CD4-positive, alpha-beta T cell treated with Interleukin-4 for 4 hours (primary cell): ENCODE results near the gene ATP9B.

Experiments used
- DNase-seq: peaks from one replicate; pipeline ENCODE4 v3.0.0-alpha.2; 2020

ATP9B gene

GRCh38 chr18:79068937-79069716 lies at the start of gene ATP9B:
Gene ATP9B, plus strand, starts transcription at chr18:79069394. Its CDS starts 17 bp downstream, at chr18:79069411.
- DNase-seq = peak; percentile 98

DNA sequence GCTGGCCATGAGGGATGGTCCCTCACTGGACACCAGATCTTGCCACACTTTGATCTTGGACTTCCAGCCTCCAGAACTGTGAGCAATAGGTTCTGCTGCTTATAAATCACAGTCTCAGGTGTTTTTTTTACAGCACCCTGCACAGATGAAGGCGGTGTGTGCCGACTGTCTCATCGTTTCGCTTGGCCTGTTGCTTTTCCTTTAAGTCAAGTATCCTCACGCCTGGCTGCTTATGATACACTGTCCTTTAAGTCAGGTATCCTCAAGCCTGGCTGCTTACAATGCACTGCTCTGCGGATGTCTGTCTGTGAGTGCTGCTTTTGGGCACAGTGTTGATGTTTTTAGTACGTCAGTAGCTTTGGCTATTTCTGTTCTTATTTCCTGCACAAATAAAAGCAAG lies 49.3 kb upstream of the ATP9B start:
- no peak for DNase-seq

DNA sequence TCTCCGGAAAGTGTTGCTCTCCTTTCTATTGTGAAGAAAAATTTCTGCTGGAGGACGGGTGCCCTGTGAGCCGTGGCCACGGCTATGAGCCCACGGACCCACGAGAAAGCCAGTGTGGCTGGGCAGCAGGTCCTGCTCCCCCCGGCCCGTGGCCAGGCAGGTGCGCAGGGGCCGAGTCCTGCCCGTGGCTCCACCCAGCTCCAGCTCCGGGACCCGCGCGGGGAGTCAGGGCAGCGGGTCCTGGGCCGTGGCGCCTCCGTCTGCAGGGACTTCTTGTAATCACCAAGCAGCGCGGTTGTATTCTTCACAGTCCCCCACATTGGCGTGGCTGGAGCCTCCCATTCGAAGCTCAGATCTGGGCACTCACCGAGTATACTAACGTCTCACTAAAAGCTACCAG lies 46.6 kb upstream of the ATP9B start:
- no peak for DNase-seq

GRCh38 chr18:79026491-79026890 lies 42.7 kb upstream of the ATP9B start:
- DNase-seq = no peak

GRCh38 chr18:79030680-79031079 lies 38.5 kb upstream of the ATP9B start:
- no peak for DNase-seq

DNA sequence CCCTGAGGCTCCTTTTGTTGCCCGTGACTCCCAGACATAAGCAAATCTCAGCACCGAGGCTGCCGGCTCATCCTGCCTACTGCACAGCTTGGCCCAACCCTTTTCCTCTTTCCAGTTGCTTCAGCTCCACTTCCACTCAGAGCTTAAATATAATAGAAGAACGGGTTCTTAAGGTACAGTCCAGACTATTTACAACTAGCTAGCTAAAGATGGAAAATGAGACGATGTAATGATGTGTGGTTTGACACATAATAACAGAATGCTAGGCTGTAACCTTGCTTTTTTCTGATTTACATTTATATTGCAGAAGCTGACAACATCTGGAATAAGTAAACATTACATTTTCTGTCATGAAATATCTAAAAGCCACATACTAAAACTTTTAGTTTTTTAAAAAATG lies 26.9 kb upstream of the ATP9B start:
- no peak for DNase-seq

GRCh38 chr18:79043288-79043687 lies 25.9 kb upstream of the ATP9B start:
- DNase-seq = no peak

DNA sequence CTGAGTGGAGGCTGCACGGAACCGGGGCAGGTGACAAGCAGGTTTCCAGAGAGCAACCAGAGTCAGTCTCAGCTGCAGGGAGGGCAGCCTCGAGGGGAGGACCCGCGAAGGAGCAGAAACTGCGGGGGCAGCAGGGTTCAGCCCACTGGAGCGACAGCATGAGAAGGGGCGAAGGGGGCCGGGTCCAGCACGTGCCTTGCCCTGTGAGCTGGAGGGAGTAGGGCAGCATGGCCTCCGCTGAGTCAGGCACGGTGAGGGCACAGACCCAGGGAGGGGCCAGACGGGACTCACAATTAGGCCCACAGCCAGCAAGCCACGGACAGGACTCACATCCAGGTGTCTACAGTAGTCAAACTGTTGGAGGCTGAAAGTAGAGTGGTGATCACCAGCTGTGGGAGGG lies 22.7 kb upstream of the ATP9B start:
- DNase-seq = no peak

GRCh38 chr18:79047556-79048244 lies 21.5 kb upstream of the ATP9B start:
- DNase-seq = peak; percentile 5

GRCh38 chr18:79048245-79048632 lies 21.0 kb upstream of the ATP9B start:
- no peak for DNase-seq

- no peak for DNase-seq
Measured at GRCh38 chr18:79049506-79049905, 19.7 kb upstream of the ATP9B start.

GRCh38 chr18:79050005-79050404 lies 19.2 kb upstream of the ATP9B start:
- DNase-seq = no peak

DNA sequence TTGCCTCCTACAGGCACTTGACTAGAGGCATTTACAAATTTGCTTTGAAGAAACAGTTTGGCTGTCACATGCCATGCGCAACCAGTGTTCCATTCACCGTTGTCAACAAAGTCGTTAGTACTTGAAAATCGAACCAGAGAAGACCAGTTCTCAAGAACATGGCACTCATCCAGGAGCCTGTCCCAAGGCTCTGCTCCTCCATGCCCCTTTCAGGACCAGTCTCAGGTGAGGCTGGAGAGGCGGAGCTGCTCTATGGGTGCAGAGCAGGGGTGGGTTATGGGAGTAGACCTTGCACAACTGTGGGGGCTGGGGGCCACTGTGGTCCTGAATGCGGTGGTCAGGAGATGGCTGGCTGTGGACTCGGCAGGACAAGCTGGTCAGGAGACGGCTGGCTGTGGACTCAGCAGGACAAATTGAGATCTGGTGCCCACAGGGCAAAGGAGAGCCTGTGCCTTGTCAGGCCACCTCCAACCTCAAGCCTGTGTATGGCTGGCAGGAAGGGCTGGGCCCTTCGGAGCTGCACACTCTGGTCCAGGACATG lies 12.3 kb upstream of the ATP9B start:
- DNase-seq = no peak

DNA sequence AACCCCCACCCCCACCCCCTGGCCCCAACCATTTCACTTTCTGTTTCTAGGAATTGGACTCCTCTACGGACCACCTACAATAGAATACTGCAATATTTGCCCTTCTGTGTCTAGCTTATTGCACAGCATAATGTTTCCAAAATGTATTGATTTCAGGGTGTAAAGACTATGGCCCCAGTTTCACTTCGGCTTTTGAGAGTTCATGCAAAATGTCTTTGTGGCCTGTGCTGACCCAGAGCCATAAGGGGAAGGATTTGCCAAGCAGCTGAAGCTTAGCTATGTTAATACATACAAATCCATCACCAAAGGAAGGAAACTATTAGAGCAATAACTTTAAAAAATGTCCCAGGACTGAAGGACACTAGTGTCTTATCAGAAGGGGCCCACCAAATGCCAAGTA lies 11.2 kb upstream of the ATP9B start:
- no peak for DNase-seq

- no peak for DNase-seq
Measured at GRCh38 chr18:79062806-79063205, 6.4 kb upstream of the ATP9B start.

- DNase-seq = no peak
Measured at GRCh38 chr18:79064228-79064627, 5.0 kb upstream of the ATP9B start.

- no peak for DNase-seq
Measured at GRCh38 chr18:79065802-79066201, 3.4 kb upstream of the ATP9B start.

GRCh38 chr18:79067611-79068010 lies 1.6 kb upstream of the ATP9B start:
- DNase-seq = no peak

GRCh38 chr18:79068341-79068936 lies 755 bp upstream of the ATP9B start:
- peak; percentile 42 for DNase-seq

- peak; percentile 11 for DNase-seq
Measured at GRCh38 chr18:79069717-79070151, 540 bp downstream of the ATP9B start.

DNA sequence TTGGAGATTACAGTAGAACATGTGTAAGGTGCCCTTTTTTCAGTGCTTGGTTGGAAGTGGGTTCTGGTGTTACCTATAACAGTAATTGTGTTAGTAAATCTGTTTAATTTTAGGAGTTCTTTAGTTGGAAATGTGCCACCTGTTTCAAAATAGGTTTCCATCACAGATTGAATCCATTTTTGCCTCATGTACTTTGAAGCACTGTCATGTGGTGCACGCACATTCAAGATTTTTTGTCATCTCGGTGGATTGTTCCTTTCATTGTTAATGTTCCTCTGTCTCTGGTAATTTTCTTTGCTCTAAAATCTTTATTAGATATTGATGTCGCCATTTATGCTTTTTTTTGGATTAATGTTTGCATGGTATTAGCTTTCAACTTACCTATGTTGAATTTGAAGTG lies 1.3 kb downstream of the ATP9B start:
- DNase-seq = no peak

- DNase-seq = no peak
Measured at GRCh38 chr18:79071037-79071436, 1.8 kb downstream of the ATP9B start.

DNA sequence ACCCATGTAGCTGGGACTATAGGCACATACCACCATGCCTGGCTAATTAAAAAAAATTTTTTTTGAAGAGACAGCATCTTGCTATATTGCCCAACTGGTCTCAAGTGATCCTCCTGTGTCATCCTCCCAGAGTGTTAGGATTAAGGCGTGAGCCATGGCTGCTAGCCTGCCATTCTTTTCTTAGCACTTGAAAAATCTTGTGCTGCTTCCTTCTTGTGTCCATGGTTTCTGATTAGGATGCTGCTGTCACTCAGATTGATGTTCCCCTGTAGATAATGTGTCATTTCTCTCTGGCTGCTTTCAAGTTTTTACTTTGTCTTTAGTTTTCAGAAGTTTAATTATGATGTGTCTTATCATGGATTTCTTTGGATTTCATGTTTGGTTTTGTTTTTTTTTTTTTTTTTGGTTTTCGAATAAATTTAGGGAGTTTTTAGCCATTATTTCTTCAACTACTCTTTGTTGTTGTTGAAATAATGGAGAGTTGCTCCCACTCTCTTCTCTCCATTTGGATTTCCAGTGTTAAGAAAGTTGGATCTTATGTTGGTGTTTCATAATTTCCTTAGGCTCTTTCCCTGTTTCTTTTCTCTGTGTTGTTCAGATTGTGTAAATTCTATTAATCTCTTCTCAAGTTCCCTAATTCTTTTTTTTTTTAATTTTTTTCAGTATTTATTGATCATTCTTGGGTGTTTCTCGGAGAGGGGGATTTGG lies 2.5 kb downstream of the ATP9B start:
- DNase-seq = no peak
